ENCODE data around the gene UPF1. TPM values are rescaled to one million over a fixed set of nuclear protein-coding genes. Genes with fewer than 3 reads are reported as not detected.

The UPF1 gene
- total RNA-seq, 4 donors from 2014 or later: 63.9 to 157 (median 127) TPM

DNA sequence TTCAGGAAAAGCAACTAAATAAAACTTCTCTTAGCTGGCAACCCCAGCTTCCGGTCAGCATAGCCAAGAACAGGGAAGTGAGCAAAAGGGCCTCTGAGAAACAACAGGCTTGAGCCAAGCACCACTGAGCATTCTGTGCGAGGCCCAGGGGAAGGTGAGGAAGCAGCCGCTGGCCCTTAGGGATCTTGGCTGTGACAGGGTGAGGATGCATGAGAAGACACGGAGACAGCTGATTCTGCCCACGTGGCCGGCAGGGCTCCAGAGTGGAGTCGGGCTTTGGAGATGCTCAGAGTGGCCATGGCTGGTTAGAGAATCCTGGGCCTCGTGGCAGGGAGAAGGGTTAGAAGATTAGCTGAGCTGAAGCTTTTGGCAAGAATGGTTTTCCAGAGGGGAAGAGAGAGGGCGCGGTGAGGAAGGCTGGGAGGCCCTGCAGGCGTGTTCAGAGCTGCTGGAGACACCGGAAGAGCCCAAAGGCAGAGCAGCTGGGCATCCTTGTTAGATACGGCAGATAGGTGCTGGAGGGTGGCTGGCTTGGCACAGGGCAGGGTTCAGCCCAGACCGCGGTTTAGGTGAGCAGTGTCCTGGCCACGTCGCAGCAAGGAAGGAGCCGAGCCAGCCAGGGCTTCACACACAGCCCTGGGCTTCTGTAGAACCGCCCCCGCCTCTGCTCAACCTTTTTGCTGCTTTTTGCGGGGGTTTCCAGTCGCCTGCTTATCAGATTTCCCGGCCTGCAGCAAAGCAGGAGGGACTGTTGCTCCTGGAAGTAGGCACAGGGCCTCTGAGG, 17.3 kb downstream of the UPF1 start:
- no peak overlapping the region for H3K4me3 ChIP-seq
- peak in 2 of 3 donors; percentile 57 to 71 for DNase-seq
- peak overlapping the region; percentile 46 to 68 (median 64) for H3K27ac ChIP-seq
- peaks cover 0 to 56% (median 0%) of the 10 kb centered on the region in 3 donors for H3K36me3 ChIP-seq
- no peak for TF ChIP-seq POLR2A (IDR thresholded peaks at IDR 0.05)
- TF ChIP-seq, protein P1, sequence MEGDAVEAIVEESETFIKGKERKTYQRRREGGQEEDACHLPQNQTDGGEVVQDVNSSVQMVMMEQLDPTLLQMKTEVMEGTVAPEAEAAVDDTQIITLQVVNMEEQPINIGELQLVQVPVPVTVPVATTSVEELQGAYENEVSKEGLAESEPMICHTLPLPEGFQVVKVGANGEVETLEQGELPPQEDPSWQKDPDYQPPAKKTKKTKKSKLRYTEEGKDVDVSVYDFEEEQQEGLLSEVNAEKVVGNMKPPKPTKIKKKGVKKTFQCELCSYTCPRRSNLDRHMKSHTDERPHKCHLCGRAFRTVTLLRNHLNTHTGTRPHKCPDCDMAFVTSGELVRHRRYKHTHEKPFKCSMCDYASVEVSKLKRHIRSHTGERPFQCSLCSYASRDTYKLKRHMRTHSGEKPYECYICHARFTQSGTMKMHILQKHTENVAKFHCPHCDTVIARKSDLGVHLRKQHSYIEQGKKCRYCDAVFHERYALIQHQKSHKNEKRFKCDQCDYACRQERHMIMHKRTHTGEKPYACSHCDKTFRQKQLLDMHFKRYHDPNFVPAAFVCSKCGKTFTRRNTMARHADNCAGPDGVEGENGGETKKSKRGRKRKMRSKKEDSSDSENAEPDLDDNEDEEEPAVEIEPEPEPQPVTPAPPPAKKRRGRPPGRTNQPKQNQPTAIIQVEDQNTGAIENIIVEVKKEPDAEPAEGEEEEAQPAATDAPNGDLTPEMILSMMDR (IDR thresholded peaks at IDR 0.05): no peak
- no peaks in the 10 kb centered on the region for H3K9me3 ChIP-seq
- H3K4me1 ChIP-seq: peaks cover 0 to 39% (median 21%) of the 10 kb centered on the region in 4 donors
- H3K27me3 ChIP-seq: no peaks in the 10 kb centered on the region

DNA sequence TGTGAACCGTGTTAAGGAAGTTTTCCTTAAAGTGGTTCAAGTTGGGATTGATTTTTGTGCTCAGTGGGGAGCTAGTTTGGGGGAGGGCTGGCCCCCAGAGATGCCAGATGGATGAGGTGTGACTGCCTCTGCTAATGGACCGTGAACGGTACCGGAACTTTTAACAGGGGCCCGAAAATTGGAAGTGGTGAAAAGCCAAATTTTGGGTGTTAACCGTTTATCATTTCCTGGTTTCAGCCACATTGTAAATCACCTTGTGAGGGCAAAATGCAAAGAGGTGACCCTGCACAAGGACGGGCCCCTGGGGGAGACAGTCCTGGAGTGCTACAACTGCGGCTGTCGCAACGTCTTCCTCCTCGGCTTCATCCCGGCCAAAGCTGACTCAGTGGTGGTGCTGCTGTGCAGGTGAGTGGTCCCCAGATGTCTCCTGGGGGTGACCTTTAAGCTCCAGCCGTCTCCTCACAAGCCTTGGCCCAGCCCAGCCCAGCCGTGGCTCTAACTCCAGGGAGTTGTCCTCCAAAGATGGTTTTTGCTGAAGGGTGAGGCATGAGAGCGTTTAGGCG, 18.2 kb downstream of the UPF1 start:
- Histone ChIP-seq H3K27ac (peak overlapping the region; percentile 46 to 68 (median 64)), H3K4me1 (peaks cover 0 to 39% (median 15%) of the 10 kb centered on the region in 4 donors), H3K4me3 (no peak overlapping the region), H3K27me3 (no peaks in the 10 kb centered on the region), H3K9me3 (no peaks in the 10 kb centered on the region), H3K36me3 (peaks cover 0 to 65% (median 0%) of the 10 kb centered on the region in 3 donors)
- TF ChIP-seq, protein P1 (IDR thresholded peaks at IDR 0.05): no peak
- DNase-seq: no peak

DNA sequence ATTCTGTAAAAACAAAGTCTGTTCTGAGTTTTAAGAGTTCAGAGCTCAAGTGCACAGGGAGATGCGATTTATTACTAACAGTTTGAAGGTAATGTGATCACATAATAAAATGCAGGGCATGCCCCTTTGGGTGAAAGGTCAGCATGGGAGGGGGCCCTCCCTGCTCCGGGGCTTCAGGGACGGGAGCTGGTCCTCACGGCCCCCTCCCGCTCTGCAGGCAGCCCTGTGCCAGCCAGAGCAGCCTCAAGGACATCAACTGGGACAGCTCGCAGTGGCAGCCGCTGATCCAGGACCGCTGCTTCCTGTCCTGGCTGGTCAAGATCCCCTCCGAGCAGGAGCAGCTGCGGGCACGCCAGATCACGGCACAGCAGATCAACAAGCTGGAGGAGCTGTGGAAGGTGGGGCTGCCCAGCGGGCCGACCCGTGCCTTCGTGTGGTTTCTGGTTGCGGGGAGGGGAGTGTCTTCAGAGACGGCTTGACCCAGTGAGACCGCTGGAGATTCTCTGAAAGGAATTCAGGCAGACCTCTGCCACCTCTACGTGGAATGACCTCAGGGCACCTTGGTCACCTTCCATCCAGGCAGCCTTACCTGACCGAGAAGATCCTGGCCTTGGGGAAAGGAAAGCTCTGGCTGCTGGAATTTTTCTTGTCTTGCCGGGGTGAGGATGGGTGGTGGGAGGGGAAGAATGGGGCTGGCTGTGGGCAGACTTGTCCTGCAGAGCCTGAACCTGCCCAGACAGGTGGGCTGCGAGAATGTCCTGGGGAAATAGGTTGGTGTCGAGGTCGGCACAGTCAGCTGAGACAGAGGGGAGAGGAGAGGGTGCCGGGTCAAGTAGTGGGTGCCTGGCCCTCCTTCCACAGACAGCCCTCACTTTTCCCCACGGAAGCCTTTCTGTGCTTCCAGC, 19.0 kb downstream of the UPF1 start:
- TF ChIP-seq, protein P1 (IDR thresholded peaks at IDR 0.05): no peak
- no peak for TF ChIP-seq POLR2A (IDR thresholded peaks at IDR 0.05)
- H3K36me3 ChIP-seq: peaks cover 0 to 73% (median 0%) of the 10 kb centered on the region in 3 donors
- H3K4me3 ChIP-seq: no peak overlapping the region
- H3K9me3 ChIP-seq: no peaks in the 10 kb centered on the region
- H3K4me1 ChIP-seq: peaks cover 0 to 39% (median 15%) of the 10 kb centered on the region in 4 donors
- no peak for DNase-seq
- H3K27ac ChIP-seq: peak overlapping the region in 2 of 4 donors; percentile 63 to 64
- H3K27me3 ChIP-seq: no peaks in the 10 kb centered on the region

DNA sequence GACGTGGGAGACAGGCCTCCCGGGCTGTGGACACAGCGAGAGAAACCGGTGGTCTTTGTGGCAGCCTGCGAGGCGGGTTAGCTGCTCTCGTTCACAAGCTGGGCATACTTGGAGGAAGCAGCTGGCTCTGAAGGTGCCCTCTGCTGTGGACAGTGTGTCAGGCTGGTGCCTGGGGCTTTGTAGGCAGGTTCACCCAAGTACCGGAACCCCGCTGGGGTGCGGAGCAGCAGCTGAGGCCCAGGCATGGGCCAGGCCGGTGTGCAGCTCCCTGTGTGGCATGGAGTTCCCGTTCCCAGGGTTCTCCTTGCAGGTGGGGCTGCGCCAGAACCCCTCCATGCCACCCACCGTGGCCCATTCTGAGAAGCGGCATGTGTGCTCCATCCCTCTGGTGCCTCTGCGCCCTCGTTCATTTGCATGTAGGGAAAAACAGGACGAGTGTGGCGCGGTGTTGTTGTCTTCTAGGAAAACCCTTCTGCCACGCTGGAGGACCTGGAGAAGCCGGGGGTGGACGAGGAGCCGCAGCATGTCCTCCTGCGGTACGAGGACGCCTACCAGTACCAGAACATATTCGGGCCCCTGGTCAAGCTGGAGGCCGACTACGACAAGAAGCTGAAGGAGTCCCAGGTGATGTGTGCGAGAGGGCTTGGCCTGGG, 20.0 kb downstream of the UPF1 start:
- Histone ChIP-seq H3K4me3 (no peak overlapping the region), H3K4me1 (peaks cover 0 to 36% (median 14%) of the 10 kb centered on the region in 4 donors), H3K36me3 (peaks cover 0 to 83% (median 0%) of the 10 kb centered on the region in 3 donors), H3K27ac (no peak overlapping the region), H3K27me3 (no peaks in the 10 kb centered on the region), H3K9me3 (no peaks in the 10 kb centered on the region)
- DNase-seq: no peak
- TF ChIP-seq, protein P1 (IDR thresholded peaks at IDR 0.05): no peak
- no peak for TF ChIP-seq POLR2A (IDR thresholded peaks at IDR 0.05)

DNA sequence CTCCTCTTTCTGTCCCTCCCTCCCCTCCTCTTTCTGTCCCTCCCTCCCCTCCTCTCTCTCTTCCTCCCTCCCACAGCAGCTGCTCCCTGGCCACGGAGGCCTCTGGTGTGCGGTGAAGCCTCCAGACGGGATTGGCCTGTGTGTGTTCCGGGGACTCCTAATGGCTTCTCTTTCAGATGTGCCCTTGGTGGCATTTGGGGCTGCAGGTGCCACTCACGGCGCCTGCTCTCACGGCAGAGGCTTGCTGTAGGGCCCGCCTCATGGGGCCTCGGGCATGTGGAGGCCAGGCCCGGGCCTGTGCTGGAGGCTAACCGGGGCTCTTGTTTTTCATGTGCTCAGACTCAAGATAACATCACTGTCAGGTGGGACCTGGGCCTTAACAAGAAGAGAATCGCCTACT, 20.9 kb downstream of the UPF1 start:
- Histone ChIP-seq H3K27me3 (no peaks in the 10 kb centered on the region), H3K4me1 (peaks cover 0 to 27% (median 12%) of the 10 kb centered on the region in 4 donors), H3K27ac (no peak overlapping the region), H3K4me3 (no peak overlapping the region), H3K36me3 (peaks cover 0 to 91% (median 0%) of the 10 kb centered on the region in 3 donors), H3K9me3 (no peaks in the 10 kb centered on the region)
- no peak for DNase-seq
- TF ChIP-seq, protein P1 (IDR thresholded peaks at IDR 0.05): no peak
- no peak for TF ChIP-seq POLR2A (IDR thresholded peaks at IDR 0.05)

All from Peyer's patch (tissue), 4 donors.